Esophagus muscularis mucosa (tissue), 4 donors: ENCODE measurements around the gene TTC7B. TPM values are rescaled to one million over a fixed set of nuclear protein-coding genes. Genes with fewer than 3 reads are reported as not detected.

Experiments used
- DNase-seq: peaks from one replicate; pipeline ENCODE4 v3.0.0-alpha.2; 2017; ENCODE audit errors: extremely low spot score
- H3K27ac ChIP-seq, 4 donors: fragments of 200-600 bp; sonication (generic); replicated peaks in 1 of 4; 1 replicate in 3 of 4; 2 replicates in 1 of 4; pipeline ENCODE4 v1.5.1; 2016 to 2019; ENCODE audit warnings: mild to moderate bottlenecking in 1 of 4
- H3K27me3 ChIP-seq, 4 donors: fragments of 200-600 bp; sonication (generic); one replicate each; pipeline versions ENCODE4 v1.5.1 to v1.6.0; 2016 to 2019
- H3K36me3 ChIP-seq, 4 donors: fragments of 200-600 bp; sonication (generic); one replicate each; pipeline ENCODE4 v1.5.1; 2016 to 2019
- H3K4me1 ChIP-seq, 4 donors: fragments of 200-600 bp; sonication (generic); one replicate each; pipeline ENCODE4 v1.5.1; 2016 to 2019
- H3K4me3 ChIP-seq, 4 donors: fragments of 200-600 bp; sonication (generic); 1 replicate in 2 of 4; 2 replicates in 2 of 4; pipeline ENCODE4 v1.5.1; 2016 to 2019; ENCODE audit warnings: mild to moderate bottlenecking in 4 of 4, moderate library complexity in 1 of 4
- H3K9me3 ChIP-seq, 4 donors: fragments of 200-600 bp; sonication (generic); 1 replicate in 3 of 4; 2 replicates in 1 of 4; pipeline ENCODE4 v1.5.1; 2016 to 2019
- CTCF ChIP-seq, 3 experiments: fragments of 200-600 bp in 2 of 3; fragments of 450-650 bp in 1 of 3; sonication (generic) in 2 of 3; IDR thresholded peaks; one replicate each; pipeline ENCODE4 v1.5.1; 2017 to 2019; ENCODE audit warnings: antibody characterized with exemption in 3 of 3, mild to moderate bottlenecking in 2 of 3, moderate library complexity in 1 of 3
- EP300 ChIP-seq: sonication (generic); formaldehyde crosslinking; IDR thresholded peaks from one replicate; pipeline ENCODE4 v1.6.1; 2017; ENCODE audit warnings: antibody characterized with exemption
- POLR2A ChIP-seq: fragments of 450-650 bp; IDR thresholded peaks from one replicate; pipeline ENCODE4 v1.6.1; 2017; ENCODE audit warnings: antibody characterized with exemption, moderate library complexity, mild to moderate bottlenecking, low read depth
- POLR2AphosphoS5 ChIP-seq, 2 donors: sonication (generic); formaldehyde crosslinking; IDR thresholded peaks; one replicate each; pipeline ENCODE4 v1.6.1; 2017; ENCODE audit warnings: antibody characterized with exemption in 2 of 2
- WGBS: methylation state at CpG from one replicate; pipeline ENCODE4 v1.1.5; 2018; 5-methylcytosine and 5-hydroxymethylcytosine counted together
- intact Hi-C: fragments of 100-400 bp; cut with DNase I; formaldehyde crosslinking; loops from one replicate; pipeline ENCODE4 v1.15.1; 2023
- total RNA-seq, 4 donors: library from RNA; depleted of rRNA; stranded (reverse); fragments of >200 nt; gene quantifications; one replicate each; pipeline versions ENCODE4 v1.1.0 to v1.2.1, GENCODE V29; 2016

TTC7B gene
- total RNA-seq, 4 donors from 2014 or later = 54.4 to 148 (median 113) TPM

DNA sequence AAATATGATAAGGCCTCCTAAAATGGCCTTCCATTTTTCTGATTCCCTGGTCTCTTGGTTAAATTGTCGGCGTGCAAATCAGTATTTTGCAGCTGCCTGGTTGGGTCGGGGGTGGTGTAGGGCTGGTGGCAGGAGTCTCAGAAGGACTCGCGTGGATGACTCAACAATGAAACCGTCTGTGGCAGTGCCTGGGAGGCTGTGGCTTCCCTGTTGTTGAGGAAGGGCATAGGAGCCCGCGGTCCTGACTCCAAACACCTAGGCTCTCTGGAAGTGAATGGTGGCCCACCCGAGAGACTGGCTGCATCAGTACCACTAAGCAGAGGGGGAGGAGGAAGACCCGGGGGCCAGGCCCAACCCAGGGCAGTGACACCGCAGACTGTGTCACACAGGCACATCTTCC lies 207.9 kb downstream of the TTC7B start:
- no peak for DNase-seq
- H3K4me3 ChIP-seq = no peak overlapping the region
- H3K27me3 ChIP-seq = no peaks in the 10 kb centered on the region
- 91% methylated on average over 11 of the region's 11 CpGs for WGBS
- no peaks in the 10 kb centered on the region for H3K9me3 ChIP-seq
- TF ChIP-seq EP300 (no peak), POLR2AphosphoS5 (IDR thresholded peaks at IDR 0.05) (no peak), CTCF (IDR thresholded peaks at IDR 0.05) (no peak), POLR2A (no peak)
- intact Hi-C loops = no loop called here
- peak overlapping the region in 3 of 4 donors; percentile 22 to 72 (median 51) for H3K27ac ChIP-seq
- H3K4me1 ChIP-seq = peaks cover 14 to 27% (median 23%) of the 10 kb centered on the region in 4 donors
- H3K36me3 ChIP-seq = peaks cover 0 to 8% (median 1%) of the 10 kb centered on the region in 4 donors

DNA sequence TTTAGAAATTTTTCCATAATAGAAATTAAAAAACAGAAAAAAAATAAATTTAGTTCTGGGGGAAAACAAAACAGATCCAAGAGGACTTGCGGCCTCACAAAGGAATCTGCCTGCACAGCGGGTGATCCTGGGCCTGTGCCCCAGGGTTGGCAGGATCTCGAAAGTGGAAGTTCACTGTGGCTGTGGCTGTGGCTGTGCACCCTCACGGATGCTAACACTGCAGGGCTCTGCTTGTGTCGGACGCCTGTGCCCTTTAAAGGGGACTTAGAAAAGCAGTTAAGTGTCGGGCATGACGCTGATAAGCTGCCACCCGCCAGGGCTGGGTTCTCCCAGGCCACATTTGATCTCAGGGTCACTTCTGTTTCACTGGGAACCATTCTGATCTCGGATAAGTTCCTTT lies 209.1 kb downstream of the TTC7B start:
- Histone ChIP-seq H3K27ac (no peak overlapping the region), H3K36me3 (peaks cover 0 to 8% (median 1%) of the 10 kb centered on the region in 4 donors), H3K4me1 (peaks cover 9 to 26% (median 22%) of the 10 kb centered on the region in 4 donors), H3K9me3 (no peaks in the 10 kb centered on the region), H3K27me3 (no peaks in the 10 kb centered on the region), H3K4me3 (no peak overlapping the region)
- DNase-seq = no peak
- intact Hi-C loops = no loop called here
- 89% methylated on average over 10 of the region's 10 CpGs for WGBS
- TF ChIP-seq POLR2AphosphoS5 (IDR thresholded peaks at IDR 0.05) = no peak
- no peak for TF ChIP-seq POLR2A
- no peak for TF ChIP-seq CTCF (IDR thresholded peaks at IDR 0.05)
- no peak for TF ChIP-seq EP300

GRCh38 chr14:90606434-90606833 lies 209.8 kb downstream of the TTC7B start:
- H3K9me3 ChIP-seq = no peaks in the 10 kb centered on the region
- peaks cover 8 to 27% (median 17%) of the 10 kb centered on the region in 4 donors for H3K4me1 ChIP-seq
- no peak for DNase-seq
- no peaks in the 10 kb centered on the region for H3K27me3 ChIP-seq
- TF ChIP-seq EP300 = no peak
- TF ChIP-seq POLR2AphosphoS5 (IDR thresholded peaks at IDR 0.05) = no peak
- no peak for TF ChIP-seq CTCF (IDR thresholded peaks at IDR 0.05)
- TF ChIP-seq POLR2A = no peak
- H3K4me3 ChIP-seq = no peak overlapping the region
- peaks cover 0 to 8% (median 1%) of the 10 kb centered on the region in 4 donors for H3K36me3 ChIP-seq
- H3K27ac ChIP-seq = no peak overlapping the region
- 87% methylated on average over 2 of the region's 2 CpGs for WGBS
- intact Hi-C loops = no loop called here

GRCh38 chr14:90605430-90605829 lies 210.8 kb downstream of the TTC7B start:
- intact Hi-C loops = no loop called here
- no peaks in the 10 kb centered on the region for H3K9me3 ChIP-seq
- peaks cover 0 to 8% (median 1%) of the 10 kb centered on the region in 4 donors for H3K36me3 ChIP-seq
- H3K27ac ChIP-seq = no peak overlapping the region
- WGBS = 81% methylated on average over 6 of the region's 6 CpGs
- no peak for DNase-seq
- H3K4me1 ChIP-seq = peaks cover 8 to 30% (median 16%) of the 10 kb centered on the region in 4 donors
- no peak for TF ChIP-seq POLR2AphosphoS5 (IDR thresholded peaks at IDR 0.05)
- TF ChIP-seq CTCF (IDR thresholded peaks at IDR 0.05) = no peak
- no peak for TF ChIP-seq POLR2A
- TF ChIP-seq EP300 = no peak
- H3K4me3 ChIP-seq = no peak overlapping the region
- H3K27me3 ChIP-seq = no peaks in the 10 kb centered on the region

- no peaks in the 10 kb centered on the region for H3K27me3 ChIP-seq
- H3K9me3 ChIP-seq = no peaks in the 10 kb centered on the region
- H3K4me3 ChIP-seq = no peak overlapping the region
- 93% methylated on average over 6 of the region's 6 CpGs for WGBS
- TF ChIP-seq EP300 (no peak), CTCF (IDR thresholded peaks at IDR 0.05) (no peak), POLR2A (no peak), POLR2AphosphoS5 (IDR thresholded peaks at IDR 0.05) (no peak)
- peaks cover 5 to 33% (median 23%) of the 10 kb centered on the region in 4 donors for H3K4me1 ChIP-seq
- intact Hi-C loops = loop anchor here (5.0 kb wide), 1 partner anchor 93 kb away; no protein-coding TSS in a partner anchor
- no peak for DNase-seq
- H3K36me3 ChIP-seq = peaks cover 0 to 4% (median 1%) of the 10 kb centered on the region in 4 donors
- no peak overlapping the region for H3K27ac ChIP-seq
Measured at GRCh38 chr14:90604356-90604755, 211.9 kb downstream of the TTC7B start.
